GM19452 (cell line): ENCODE data around the gene PIMREG.
"Not testable (repeated sequence)": the region's sequence is repeated elsewhere in the genome, so short reads cannot be mapped to it uniquely, and the experiment has no call there.

ENCODE experiments used
- ATAC-seq: cut with Tn5 transposase; IDR thresholded peaks from one replicate; pipeline ENCODE4 v1.9.1; 2021; ENCODE audit not compliant: unreplicated experiment

The PIMREG gene

DNA sequence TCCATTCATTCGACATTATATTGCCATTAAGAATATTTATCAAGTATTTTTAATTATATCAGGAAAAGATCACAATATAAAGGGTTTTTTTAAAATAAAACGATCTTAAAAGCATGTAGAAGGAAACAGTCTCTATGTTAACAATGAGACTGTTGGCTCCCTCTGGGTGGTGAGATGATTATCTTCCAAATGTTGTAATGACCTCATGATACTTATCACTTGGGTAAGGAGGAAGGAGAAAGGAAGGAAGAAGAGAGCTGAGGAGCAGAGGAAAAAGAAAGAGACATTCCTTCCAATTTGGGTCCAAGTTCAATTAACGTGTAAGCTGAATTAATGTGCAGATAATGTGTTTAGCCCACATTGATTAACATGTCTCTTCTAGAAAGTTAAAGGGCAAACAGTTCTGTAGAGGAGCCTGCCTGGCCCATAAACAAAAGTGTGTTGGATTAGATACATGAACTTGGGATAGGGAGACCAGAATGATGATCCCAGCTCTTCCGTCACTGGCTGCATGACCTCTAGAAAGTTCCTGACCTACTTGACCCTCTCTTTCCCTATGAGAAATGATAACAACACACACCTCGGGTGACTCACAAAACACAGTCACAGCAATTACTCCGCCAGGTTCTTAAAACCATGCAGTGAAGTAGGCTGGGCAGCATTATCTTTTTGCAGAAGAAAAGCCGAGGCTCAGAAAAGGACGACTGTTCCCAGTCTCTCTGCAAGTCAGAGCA lies 32.0 kb downstream of the PIMREG start:
- ATAC-seq: no peak

DNA sequence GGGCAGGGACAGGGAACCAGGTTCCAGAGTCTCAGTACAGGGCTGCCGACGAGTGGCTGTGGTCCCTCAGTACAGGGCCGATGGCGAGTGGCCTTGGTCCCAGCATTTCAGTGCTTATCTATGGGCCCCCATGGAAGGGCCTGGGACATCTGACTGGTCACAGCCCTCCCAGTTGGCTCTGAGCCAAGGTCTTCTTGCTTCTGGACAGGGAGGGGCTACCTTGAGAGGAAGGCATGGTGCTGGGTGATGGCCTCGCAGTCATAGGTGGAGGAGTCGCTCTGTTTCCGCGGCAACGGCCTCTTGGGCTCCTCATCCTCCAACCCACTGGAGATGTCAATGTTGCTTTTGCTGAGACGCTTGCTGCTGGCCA lies 32.5 kb downstream of the PIMREG start:
- ATAC-seq: no peak

DNA sequence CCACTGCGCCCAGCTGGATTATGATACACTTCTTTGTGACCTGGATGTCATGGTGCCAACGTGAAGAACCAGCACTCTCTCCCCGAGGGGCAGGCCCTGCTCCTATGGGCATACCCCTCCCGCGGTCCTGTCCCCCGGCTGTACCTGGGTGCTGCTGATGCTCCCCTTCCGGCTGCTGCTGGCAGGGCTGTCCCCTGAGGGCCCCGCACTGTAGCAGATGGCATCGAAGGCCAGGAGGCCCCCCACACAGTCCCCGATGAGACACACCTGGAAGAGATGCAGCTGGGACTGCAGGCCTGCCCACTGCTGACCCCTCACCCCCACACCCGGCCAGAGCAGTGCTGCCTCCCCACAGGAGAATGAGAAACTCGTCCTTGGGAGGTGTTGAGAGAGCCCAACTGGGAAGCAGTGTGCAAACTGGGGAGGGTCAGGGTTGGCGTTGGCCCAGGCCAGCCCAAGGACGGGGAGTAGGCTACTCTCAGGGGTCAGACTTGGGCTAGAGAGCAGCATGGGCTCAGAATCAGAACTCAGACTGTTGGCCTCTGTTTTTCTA lies 33.7 kb downstream of the PIMREG start:
- no peak for ATAC-seq

DNA sequence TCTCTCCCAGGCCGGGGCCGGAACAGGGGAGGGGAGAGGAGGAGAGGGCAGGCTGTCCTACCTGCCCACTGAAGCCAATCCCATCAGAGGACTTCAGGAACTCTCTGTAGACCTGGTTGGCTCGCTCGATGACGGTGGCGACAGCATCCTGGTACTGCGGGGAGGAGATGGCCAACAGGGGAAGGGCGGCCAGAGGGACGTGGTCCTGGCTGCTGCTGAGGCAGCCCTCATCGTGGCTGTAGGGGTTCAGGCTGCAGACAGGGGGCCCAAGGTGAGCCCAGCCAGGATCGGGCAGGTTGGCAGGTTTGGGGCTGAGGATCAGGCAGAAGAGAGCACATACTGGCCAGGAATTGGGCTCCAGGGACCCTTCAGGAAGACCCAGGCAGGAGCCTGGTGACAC lies 34.2 kb downstream of the PIMREG start:
- no peak for ATAC-seq

DNA sequence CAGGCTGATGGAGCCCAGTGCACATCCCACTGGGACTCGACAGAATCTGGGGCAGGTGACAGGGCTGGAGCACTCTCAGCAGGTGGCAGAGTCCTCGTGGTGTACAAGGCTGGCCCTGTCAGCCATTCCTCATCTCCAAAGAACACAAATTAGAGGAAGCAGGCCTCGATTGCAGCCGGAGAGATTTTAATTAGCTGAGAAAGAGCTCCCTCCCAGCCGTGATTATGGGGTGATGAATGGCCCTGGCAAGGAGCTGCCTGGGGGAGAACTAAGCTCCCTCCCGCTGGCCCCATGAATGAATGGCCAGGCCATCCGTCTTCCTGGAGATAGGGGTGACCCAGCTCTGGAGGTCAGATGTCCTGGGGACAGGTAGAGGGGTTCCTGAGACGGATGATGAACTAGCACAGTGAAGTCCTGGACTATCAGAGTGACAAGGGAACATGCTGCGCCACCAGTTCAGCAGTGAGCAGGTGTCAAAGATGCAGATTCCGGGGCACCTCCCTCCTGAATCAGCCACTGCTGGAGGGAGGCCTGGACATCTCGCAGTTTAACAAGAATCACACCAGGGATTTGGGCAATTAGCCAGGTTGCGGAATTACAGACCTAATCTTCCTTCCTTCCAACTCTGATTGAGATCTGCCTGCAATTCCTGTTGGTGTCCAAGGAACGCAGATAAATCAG lies 35.5 kb downstream of the PIMREG start:
- no peak for ATAC-seq

DNA sequence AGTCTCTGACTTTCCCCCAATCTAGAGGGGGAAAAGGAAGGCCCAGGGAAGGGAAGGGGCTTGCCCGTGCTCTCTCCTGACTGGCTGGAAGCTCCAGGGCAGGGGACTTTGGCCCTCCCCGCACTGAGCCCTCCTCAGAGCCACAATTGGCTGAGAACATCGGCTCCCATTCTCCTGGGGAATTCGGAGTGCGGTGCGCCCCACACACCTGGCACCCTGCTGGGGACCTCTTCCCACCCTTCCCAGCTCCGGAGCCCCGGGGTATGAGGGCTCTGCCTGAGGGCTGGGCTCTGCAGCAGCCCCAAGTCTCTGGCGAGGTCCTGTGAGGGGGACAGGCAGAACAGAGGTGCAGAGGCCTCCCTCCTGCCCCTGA lies 36.0 kb downstream of the PIMREG start:
- no peak for ATAC-seq

DNA sequence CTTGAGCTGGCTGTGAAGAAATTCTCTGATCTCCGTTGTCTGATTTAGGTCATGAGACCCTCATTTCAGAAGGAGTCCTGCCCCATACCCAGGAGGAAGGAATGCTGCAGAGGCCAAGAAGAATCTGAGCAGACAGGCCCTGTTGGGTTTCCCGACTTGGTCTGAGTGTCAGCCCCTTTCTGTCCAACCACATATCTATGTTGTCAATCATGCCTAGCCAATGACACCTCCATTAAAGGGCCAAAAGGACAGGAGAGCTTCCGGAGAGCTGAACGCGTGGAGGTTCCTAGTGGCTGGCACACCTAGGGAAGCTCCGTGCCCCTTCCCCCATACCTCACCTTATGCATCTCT lies 37.8 kb downstream of the PIMREG start:
- ATAC-seq: no peak

DNA sequence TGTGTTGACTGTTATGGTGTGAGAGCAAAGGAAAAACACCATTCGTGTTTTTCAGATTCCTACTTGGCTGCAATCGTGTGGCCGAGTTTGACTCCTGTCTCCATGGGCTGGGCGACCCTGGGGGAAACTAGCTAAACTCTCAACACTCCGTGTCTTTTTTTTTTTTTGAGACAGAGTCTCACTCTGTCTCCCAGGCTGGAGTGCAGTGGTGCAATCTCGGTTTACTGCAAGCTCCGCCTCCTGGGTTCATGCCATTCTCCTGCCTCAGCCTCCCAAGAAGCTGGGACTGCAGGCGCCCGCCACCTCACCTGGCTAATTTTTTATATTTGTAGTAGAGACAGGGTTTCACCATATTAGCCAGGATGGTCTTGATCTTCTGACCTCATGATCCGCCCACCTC lies 38.5 kb downstream of the PIMREG start:
- not testable (repeated sequence) for ATAC-seq

DNA sequence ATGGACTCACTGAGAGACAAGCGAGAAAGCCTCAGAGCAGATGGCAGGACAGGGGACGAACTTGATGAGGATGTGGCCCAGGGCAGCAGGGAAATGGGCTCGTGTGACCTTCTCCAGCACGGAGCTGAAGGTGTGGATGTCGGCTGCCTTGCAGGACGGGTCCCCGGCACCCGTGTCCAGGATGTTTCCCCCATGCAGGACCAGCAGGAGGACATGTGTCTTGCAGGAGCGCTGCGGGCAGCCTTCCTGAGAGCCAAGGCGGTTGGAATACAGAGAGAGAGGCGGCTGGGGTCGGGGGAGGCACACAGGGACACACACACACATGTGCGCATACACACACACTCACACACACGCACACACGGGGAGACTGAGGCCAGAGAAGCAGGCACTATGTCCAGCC lies 39.3 kb downstream of the PIMREG start:
- ATAC-seq: no peak

DNA sequence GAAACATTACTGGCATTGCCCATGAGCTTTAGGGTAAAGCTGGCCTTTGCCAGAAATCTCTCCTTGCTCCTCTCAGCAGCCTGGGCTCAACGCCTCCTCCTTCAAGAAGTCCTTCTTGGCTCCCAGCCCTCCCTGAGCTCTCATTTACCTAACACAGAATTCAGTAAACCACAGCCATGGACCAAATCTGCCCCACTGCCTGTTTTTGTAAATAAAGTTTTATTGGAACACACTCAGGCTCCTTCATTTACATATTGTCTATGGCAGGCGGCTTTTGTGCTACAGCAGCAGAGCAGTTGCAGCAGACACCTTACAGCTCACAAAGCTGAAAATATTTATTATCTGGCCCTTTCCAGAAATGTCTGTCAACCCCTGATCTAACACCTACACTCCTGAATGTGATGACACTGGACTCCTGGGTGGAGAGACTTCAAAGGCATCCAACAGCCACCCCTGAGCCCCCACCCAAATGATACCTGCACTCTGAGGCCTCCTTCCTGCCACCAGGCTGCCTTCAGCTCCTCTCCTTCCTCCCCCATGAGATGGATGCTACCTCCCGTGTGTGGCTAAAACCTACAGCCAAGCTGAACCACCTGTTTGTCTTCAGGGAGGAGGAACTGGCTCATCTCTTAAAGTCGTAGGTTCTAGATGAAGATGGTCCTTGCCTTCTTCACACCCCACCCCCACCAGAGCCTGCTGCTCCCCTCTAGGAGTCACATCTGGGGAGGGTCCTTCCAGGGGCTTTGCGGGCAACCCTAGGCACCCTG lies 41.6 kb downstream of the PIMREG start:
- no peak for ATAC-seq

DNA sequence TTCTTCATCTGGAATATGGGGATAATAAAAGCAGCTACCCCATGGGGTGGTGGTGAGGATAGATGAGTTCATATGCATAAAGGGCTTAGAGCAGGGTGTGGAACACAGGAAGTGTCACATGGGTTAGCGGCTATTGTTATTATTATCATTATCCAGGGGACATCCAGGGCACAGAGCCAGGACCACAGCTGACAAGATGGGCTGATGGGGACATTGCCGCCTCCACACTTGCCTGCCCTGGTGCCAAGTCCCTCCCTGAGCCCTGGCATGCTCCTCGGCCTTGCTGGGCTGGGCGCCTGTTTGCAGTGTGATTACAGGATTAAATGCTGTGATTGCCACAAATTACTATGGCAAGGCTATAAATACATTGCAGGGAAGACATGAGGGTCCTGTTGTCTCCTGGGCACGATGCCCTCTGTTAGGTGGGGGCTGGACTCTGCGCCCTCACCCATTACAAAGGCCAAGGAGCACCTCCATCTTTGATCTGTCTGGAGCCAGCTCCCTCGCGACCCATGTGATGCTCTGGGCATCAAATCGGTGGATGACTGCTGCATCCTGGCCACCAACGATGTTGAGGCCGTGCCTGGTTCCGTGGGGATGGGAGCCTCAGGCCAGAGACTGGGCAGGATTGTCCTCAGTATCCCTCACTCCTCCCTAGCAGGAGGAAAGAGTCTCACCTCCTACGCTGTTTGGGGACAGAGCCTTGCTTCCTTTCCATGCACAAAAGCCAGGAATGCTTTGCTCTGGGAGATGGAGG lies 43.2 kb downstream of the PIMREG start:
- no peak for ATAC-seq

DNA sequence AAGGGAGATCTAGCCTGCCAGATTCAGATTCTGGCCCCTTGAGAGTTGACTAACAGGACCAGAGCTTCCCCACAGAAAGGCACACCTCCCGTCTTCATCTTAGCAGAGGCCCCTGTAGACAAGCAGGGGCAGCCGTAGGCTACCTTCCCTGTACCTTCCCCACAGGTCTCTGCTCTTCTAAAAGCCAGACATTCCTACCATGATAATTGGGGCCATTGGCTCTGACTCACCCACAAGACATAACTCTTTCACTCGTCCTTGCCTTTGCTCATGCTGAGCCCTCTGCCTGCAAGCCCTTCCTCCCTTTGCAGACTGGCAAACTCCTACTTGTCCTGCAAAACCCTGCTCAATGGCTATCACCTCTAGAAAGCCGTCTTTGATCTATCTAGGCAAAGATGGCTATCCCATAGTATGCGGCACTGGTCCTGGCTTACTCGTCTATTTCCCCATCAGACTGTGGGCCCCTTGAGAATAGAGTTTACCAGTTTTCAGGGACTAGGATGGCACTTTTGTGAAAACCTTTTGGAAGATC lies 43.8 kb downstream of the PIMREG start:
- no peak for ATAC-seq

DNA sequence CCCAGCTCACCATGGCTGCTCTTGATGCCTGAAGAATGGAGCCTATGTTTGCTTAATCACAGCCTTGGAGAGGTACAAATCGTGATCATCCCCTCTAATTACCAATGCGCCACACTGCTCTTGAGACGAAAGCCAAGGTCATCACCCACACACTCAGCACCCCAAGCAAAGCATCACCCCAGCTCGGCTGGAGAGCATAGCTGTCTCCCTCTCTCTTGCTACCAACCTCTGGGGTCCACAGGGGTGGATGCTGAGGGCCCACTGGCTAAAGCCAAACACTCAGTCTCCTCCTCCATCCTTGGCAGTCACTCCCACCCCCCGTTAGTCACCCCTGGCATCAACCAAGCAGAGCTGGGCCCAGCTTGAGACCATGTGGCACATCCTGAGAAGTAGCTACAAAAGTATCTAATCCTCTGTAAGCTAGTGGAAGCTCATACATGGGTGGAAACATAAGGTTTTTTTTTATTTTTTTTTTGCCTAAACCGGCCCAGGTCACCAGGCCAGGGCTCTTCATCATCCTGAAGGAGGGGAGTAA lies 44.8 kb downstream of the PIMREG start:
- no peak for ATAC-seq

DNA sequence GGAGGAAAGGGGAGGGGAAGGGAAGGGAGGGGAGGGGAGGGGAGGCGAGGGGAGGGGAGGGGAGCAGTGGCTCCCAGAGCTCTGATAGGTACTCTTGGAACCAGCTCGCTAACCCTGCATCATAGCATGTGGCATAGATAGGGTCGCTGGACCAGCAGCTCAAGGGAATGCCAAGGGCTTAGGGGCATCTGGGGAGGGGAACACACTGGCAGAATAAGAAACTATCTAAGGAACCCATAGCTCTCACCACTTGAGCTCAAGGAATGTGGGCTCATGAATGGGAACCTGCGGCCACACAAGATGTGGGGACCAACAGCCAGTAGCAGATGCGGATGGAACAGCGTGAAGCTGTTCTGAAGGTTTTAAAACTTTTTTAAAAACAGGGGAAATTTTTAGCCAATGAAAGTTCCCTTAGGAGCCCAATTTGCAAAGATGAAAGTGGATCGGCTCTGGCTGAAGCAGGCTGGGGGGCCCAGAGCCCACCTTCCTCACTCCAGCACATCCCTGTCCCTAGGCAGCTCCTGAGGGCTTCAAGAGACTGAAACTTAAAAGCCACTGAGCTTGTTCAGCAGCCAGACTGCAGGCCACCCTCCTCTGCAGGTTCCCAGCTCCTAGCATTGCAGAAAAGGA lies 46.9 kb downstream of the PIMREG start:
- no peak for ATAC-seq

DNA sequence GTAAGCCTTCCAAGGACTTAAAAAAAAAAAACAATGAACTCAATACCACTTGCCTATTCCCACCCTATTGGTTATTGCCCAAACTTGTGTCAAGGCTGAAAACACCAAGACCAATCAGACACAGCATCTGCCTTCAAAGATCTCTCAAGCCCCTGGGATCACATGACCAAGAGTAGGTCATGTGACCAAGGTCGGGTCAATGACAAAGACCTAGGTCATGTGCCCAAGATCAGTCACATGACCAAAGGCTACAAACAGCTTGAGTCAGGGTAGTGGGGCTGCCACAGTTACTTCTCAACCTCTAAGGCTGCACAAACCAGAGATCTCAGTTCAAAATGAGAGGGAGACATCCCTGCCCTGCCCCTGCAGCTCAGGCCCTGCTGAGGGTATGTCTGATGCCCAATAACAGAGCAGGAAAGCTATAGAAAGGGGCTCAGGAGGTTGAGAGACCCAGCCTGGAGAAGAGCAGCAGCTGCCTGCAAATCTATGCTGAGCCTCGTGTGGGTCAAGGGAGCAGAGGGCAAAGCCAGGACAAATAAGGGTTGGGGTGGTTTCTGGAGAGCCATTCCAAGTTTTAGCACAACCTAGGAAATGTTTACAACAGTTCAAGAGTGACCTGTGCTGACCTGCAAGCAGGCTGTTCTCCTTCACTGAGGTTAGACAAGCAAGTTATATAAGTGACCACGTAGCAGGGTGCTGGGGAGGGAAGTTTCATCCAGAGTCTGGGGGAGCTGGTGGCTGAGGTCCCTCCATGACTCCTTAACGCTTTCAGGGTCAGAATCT lies 48.8 kb downstream of the PIMREG start:
- no peak for ATAC-seq

DNA sequence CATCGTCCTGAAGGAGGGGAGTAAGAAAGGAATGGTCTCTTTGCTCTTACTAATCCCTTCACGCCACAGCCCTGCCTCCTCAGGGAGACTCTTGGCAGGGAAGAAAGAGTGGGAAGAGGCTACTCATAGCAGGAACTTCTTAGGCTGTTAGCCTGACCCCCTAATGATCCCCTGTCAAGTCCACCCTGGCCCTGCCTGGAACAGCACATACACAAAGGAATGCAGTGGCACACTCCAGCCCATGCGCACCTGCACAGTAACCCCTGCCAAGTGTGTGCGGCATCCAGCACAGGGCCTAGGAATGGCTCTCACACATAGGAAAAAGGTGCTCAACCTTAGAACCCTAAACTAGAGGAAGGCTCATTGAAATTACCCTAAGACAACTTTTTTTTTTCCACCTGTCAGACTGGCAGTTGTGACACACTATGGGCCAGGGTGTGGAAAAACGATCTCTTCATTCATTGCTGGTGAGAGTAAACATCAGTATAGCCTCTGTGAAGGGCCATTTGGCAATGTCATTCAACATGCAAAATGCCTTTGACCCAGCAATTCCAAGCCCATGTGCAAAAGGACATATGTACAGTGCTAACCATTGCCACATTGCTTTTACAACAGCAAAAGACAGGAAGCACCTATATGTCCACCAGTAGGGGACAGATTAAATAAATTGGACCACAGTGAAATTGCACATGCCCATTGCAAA lies 50.1 kb downstream of the PIMREG start:
- no peak for ATAC-seq

DNA sequence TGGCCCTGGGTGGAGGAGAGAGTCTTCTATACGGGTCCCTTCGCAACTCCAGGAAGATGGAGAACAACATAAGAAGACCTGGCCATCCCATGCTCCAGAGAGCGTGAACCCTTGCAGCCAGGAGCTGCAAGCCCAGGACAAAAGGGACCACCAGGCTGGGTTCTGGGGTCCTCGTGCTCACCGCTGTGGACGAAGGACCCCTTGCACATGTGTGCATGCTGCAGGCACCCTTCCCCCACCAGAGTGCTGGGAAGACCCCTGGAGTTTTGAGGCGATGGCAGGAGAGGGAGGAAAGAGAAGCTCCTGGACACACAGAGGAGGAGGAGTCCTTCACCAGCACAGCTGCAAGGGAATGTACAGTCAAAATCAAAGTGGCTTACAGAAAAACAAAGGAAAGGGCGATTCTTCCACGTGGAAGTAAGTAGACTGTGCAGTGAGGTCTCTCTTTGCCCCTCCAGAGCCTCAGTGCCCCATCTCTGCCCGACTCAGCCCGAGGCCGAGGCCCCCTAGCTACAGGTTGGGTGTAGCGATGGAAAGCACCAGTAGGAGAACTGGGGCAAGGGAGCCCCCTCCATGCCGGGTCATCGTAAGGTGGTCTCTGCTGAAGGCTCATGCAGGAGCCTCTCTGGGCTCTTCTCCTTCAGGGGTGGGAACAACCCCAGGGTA lies 51.3 kb downstream of the PIMREG start:
- ATAC-seq: no peak

DNA sequence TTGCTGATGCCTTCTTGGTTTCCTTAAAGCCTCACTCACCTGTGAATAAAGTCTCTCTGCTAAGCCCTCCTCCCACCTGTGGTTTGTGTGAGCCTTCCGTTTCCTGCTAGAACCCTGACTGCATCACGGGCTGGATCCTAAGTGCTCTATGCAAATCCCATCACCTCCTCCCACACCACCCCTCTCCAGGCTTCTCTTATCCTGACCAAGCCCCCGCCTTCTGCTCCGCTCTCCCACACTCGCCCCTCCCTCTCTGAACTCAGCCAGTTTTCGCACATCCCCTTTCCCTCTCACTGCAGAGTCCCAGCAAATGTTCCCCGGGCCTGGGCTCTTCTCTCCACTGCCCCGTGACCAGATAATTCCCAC lies 51.8 kb downstream of the PIMREG start:
- ATAC-seq: no peak
